Amygdala (tissue), 56 donors: ENCODE results near the gene P2RX2.

ENCODE experiments used
- DNase-seq, 56 donors: peaks; one replicate each; lab custom pipeline; 2025; lab: John Stamatoyannopoulos, UW

The P2RX2 gene

DNA sequence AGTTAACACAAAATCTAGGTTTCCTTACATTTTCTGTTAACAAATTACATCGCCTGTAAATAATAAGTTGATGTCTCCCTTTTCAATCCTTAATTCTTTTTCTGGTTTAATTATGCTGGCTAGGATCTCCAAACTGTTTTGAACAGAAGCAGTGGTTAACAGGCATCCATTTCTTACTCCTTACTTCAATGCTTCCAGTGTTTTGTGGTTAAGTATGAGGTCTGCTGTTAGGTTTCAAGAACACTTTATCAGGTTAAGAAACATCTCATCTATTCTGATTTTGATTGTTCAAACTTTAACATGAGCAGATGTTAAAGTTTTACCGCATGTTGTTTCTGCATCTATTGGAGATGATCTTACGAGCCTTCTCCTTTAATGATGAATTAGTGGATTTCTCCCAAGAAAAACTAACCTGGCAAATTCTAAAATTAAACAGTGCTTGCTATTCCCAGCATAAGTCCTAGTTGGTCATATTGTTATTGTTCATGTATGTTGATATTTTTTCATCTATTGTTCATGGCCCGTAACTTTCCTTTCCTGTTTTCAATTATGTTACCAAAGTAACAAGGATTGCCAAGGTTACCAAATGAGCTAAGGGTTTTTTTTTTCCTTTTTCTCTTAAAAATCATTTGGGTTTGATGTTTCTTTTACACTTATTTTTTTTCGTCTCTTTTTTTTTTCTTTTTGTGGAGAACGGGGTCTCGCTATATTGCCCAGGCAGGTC lies 35.2 kb downstream of the P2RX2 start:
- DNase-seq = no peak

DNA sequence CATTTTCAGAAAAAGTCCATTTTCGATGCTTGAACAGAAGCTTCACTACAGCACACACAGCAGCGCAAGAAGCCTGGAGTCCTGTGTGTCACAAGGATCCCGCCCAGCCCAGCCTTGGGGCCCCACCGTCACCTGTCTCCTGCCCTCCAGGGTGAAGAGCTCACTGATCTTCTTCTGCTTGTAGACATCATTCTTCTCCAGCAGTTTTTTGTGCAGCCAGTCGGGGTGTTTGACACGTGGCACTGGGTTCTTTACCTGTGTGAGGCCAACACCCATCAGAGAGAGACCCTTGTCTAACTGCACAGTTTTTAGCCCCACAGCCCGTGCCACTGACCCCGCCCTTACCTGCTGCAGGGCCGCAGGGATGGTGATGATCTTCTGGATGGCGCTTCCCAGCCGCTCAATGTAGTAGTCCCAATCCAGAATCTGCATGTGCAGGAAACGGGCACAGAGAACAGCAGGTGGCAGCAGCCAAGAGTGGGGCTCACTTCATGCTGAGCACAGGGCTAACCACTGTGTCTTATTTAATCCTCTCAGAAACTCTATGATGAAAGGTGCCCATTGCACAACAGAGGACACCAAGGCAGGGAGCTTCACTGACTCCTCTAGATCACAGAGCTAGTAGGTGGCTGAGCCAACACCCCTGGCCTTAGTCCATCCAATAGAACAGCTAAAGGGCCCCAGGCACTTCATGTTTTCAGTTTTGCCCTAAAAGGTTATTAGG lies 38.6 kb downstream of the P2RX2 start:
- DNase-seq = no peak

DNA sequence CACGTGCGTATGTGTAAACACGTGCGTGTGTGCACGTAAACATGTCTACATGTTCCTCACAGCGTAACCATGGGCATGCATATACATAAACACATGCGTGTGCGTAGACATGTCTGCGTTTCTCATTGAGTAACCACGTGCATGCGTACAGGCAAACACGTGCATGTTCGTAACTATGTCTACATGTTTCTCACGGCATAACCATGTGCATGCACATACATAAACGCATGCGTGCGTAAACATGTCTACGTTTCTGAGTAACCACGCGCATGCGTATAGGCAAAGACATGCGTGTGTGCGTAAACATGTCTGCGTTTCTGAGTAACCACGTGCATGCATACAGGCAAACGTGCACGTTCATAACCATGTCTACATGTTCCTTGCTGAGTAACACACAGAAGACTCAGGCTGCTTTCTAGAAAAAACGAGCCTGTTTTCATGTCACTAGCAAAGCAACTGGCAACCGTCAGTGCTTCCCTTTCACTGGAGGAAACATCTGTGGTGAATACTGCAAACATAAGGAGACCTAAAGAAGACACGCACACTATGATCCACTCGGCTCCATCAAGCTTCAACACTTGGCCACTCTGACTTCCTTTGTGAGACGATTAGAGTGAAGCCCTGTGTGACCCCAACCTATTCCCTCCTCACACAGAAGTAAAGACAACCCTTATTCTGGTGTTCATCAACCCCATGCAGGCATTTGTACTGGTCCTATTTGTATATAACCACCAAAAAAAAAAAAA lies 39.7 kb downstream of the P2RX2 start:
- DNase-seq = no peak

DNA sequence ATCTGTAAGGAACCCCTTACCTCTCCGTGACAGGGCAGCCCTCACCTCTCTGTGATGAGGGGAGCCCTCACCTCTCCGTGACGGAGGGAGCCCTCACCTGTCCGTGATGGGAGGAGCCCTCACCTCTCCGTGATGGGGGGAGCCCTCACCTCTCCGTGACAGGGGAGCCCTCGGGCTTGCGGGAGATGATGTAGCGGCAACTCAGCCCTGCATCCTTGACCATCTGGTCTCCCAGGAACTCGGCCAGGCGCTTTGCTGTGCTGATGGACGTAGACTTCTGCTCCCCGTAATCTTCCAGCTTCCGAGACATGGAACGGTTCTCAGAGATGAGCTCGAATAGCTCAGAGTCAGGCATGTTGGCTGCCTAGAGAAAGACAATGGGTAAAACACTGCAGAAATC lies 40.6 kb downstream of the P2RX2 start:
- DNase-seq = no peak

DNA sequence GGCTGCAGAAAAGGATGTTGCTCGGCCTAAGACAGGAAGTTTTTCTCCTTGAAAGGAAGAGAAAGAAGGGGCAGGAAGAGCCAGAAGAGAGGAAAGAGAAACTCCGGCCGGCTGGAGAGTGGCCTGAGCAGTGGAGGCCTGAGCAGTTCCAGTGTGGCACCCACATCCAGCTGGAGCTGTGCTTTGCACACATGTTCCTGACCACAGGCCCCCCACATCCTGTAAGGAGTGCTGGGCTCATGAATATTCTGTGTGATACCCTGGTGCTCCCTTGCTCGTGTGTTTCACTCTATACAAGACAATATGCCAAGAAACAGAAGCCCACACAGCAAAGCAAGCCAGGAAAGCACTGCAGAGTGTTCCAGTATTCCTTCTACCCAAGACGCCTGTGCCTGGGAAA lies 41.5 kb downstream of the P2RX2 start:
- no peak for DNase-seq

DNA sequence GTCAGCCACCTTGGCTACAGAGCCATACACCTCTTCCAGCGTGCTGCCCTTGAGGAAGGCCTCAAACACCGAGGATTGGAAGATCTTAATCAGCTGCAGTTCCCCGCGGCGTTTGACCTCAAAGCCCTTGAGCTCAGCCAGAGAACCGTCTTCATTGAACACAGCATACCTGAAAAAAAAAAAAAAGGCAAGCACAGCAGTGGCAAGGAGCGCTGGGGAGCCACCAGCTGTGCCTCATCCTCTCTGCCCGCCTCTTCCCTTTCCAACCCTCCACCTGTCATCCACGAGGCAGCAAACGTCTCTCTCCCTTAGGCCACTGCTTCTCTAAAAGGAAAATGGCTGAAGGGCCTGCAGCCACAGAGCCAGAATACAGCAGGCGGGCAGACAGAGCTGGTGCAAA lies 42.4 kb downstream of the P2RX2 start:
- DNase-seq = no peak

DNA sequence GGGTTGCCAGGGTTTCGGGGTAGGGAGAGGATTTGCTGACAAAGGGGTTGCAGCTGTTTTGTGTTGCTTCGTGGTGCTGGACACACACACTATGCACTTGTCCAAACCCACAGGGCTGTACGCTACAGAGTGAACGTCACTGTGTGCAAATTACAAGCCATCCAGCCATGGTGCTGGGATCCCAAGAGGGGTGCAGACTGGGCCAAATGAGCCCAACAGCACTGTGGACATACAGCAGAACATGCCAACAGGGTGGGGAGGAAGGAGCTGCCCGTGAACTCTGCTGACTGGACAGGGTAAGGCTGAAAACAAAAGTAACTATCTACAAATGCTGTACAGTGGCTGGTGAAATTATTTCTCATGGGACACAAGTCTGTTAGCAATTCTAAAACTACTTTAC lies 43.4 kb downstream of the P2RX2 start:
- no peak for DNase-seq

DNA sequence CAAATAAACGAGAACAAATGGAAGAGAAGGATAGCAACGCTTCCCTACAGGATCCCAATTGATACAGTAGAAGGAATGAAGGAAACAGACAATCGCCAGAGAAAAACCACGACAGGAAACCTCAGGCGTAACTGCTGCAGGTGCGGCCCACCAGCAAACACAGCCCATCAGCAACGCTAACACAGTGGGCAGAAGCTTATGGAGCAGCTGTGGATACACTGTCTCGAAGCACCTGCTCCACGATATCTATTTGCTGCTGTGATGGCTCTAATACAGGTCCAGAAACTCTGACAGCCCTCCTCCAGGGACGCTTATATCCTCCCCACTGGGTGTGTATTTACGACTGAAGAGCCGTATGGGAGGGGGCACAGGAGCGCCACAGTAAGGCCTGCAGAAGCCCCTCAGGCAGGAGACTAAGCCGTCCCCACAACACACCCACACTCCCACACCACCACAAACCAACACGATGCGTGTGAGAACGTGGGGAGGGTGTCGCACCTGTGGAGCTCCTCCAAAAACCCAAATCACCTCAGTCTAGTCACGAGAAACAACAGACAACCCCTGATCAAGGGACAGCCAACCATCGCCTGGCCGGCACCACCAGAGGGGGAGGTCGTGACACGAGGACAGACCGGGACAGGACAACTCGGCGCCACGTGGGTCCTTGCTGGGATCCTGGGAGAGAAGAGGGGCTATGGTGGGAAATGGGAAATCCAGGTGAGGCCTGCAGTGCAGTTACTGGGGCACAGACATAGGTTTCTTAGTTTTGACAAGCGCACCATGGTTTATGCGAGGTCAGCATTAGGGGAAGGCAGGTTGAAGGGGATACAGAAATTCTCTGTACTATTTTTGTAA lies 44.6 kb downstream of the P2RX2 start:
- no peak for DNase-seq

DNA sequence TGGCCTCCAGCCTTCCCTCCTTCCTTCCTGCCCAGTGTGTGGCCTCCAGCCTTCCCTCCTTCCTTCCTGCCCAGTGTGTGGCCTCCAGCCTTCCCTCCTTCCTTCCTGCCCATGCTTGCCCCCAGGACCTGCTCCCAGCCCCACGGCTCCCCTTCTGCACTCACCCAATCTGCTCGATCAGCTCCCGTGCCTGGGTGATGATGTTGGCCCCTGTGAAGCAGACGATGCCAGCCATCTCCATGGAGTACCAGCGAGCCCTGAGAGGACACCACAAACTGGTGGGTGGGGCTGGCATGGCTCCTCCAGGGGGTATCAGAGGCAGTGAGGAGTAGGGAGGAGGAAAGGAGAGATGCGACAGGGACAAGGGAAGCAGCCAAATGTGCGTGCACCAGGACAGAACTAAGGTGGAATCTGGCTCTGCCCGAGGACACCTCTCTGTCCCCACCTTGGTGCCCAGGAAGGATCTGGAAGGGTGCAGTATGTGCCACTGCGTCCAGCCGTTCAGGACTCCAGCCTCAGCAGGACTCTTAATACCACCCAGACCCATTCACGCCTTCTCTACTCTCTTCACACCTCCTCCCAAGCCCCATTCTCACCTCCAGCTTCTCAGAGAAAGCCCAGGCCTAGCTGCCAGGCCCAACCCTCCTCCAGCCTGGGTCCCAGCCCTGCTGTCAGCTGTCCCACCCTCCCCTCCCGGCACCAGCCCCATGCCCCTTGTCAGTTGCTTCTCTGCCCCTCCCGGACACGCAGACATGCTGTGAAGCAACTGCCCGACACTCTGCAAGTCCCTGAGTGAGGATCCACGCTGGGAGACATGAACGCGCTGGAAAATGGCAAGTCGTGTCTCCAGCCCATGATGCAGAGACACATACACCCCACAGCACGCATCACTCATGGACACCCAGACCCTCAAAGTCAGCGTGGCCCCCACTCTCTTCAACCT lies 45.9 kb downstream of the P2RX2 start:
- no peak for DNase-seq

DNA sequence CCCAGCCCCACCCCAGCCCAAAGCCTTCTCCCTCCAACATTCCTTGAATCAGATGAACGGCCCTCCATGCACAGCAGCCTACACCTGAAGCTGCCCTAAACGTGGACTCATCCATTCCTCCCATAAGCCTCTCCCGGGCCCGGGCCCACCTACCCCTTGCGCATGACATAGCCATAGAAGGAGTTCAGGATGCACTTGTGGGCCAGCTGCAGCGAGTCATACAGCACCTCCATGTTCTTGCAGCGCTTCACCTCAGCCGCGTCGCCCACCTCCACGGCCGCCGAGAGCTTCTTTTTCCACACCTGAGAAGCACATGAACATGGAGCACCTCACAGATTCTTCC lies 46.5 kb downstream of the P2RX2 start:
- no peak for DNase-seq

DNA sequence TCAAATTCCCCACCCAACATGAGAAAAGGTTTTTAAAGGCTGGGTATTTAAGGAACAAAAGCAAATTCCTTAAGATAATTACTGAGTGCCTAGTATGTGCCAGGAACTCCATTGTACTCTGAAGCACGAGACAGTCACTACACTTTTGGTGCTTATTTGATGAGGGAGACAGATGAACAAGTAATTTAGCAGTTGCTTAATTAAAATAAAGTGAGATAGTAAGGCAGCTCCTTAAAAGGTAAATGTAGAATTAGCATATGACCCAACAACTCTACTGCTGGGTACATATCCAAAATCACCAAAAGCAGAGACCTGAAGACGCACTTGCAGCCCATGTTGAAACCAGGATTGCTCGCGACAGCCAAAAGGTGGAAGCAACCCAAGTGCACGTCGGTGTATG lies 47.2 kb downstream of the P2RX2 start:
- DNase-seq = no peak

DNA sequence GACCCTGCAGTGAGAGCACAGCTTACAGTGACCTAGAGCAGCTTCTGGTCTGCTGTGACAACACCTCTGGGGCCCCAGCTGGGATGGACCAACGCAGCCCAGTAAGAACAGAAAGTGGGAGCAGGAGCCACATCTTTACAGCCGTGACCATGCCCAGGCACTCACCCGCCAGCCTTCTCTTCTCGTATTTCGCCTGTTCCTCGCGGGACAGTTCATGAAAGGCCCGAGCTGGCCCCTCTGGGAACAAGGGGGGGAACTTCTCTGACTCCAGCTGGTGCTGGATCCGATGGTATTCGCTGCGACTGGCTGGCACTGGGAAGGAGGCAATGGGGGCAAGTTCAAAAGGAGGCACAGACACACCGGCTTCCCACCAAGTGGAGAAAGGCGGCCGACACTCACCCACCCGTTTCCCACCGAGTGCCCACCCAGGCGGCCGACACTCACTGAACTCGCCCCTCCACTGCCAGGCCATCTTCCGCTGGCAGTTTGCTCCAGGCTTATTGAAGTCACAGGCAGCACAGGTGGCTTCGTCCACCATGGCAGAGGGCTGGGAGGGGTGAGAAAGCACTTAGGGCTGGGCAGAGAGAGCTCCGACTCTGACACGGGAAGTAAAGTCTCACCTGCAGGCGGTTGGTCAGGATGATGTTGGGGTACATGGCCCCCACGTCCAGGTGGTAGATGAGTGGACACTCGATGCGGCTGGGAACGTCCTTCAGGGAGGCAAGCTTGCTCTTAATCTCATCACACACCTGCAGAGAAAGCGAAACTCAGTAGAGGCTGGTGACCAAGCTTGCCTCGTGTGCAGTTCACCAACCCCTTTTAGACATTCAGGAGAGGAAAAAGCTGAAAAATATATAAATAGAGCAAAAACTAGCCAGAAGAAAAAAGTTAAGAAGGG lies 49.9 kb downstream of the P2RX2 start:
- no peak for DNase-seq

DNA sequence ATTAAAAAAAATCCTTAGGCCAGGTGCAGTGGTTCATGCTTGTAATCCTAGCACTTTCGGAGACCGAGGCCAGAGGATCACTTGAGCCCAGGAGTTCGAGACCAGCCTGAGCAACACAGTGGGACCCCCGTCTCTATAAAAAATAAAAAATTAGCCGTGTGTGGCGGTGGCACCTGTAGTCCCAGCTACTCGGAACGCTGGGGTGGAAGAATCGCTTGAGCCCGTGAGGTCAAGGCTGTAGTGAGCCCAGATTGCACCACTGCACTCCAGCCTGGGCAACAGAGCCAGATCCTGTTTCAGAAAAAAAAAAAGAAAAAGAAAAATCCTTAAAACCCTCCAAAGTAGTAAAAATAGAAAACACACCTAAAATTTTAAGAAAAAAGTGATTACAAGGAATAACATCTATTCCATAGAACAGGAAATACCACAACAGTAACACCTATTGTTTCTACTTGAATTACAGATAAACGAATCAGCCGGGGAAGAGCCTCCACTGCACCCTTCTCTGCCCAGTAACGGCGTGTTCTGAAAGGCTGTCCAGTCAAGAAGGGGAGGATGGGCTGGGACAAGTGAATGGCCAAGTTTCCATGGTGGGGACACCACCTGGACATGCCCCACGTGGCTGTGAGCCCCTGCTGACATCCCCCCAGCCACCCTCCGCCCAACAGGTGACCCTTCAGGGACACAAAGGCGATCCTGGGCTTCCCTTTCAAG lies 50.7 kb downstream of the P2RX2 start:
- DNase-seq = no peak
